GM21381 (cell line): ENCODE measurements around the gene EFCAB7.
A peak's percentile ranks its signal among the peaks of the same experiment; 100 is the strongest.

Experiments used
- ATAC-seq: cut with Tn5 transposase; IDR thresholded peaks from one replicate; pipeline ENCODE4 v1.9.1; 2021; ENCODE audit warnings: mild to moderate bottlenecking, moderate library complexity; ENCODE audit not compliant: unreplicated experiment

The EFCAB7 gene

GRCh38 chr1:63522891-63523728 is at the start of gene EFCAB7, which contains the start of gene ITGB3BP:
TSS of gene EFCAB7 (plus strand) at chr1:63523525. CDS start at chr1:63525573, 2,048 bp downstream.
TSS of gene ITGB3BP (minus strand) at chr1:63523225. CDS start at chr1:63523133, 92 bp downstream.
- peak; percentile 86 for ATAC-seq

- ATAC-seq = no peak
These were observed 47.6 kb upstream of the EFCAB7 start for GRCh38 chr1:63475761-63476160.

GRCh38 chr1:63480057-63480456 is 43.3 kb upstream of the EFCAB7 start:
- no peak for ATAC-seq

GRCh38 chr1:63486629-63487028 is 36.7 kb upstream of the EFCAB7 start:
- ATAC-seq = no peak

GRCh38 chr1:63487336-63488065 is 35.8 kb upstream of the EFCAB7 start:
- no peak for ATAC-seq

- ATAC-seq = no peak
These were observed 25.7 kb upstream of the EFCAB7 start for GRCh38 chr1:63497577-63497976.

GRCh38 chr1:63498106-63498505 is 25.2 kb upstream of the EFCAB7 start:
- no peak for ATAC-seq

GRCh38 chr1:63501256-63501655 is 22.1 kb upstream of the EFCAB7 start:
- ATAC-seq = no peak

GRCh38 chr1:63506782-63507181 is 16.5 kb upstream of the EFCAB7 start:
- no peak for ATAC-seq

GRCh38 chr1:63509718-63510117 is 13.6 kb upstream of the EFCAB7 start:
- ATAC-seq = no peak

GRCh38 chr1:63512584-63512983 is 10.7 kb upstream of the EFCAB7 start:
- ATAC-seq = no peak

- ATAC-seq = no peak
These were observed 6.7 kb upstream of the EFCAB7 start for GRCh38 chr1:63516629-63517028.

GRCh38 chr1:63523738-63524137 is 413 bp downstream of the EFCAB7 start:
- peak; percentile 27 for ATAC-seq

GRCh38 chr1:63524201-63524600 is 876 bp downstream of the EFCAB7 start:
- no peak for ATAC-seq

- ATAC-seq = no peak
These were observed 9.4 kb downstream of the EFCAB7 start for GRCh38 chr1:63532727-63533126.

- ATAC-seq = no peak
These were observed 10.6 kb downstream of the EFCAB7 start for GRCh38 chr1:63533931-63534330.

GRCh38 chr1:63534406-63534805 is 11.1 kb downstream of the EFCAB7 start:
- ATAC-seq = no peak

- no peak for ATAC-seq
These were observed 13.7 kb downstream of the EFCAB7 start for GRCh38 chr1:63537006-63537405.

GRCh38 chr1:63537940-63538339 is 14.6 kb downstream of the EFCAB7 start:
- no peak for ATAC-seq

- ATAC-seq = no peak
These were observed 22.5 kb downstream of the EFCAB7 start for GRCh38 chr1:63545780-63546179.

- no peak for ATAC-seq
These were observed 24.4 kb downstream of the EFCAB7 start for GRCh38 chr1:63547621-63548294.
